Rectal smooth muscle tissue (tissue), 1 donor: ENCODE results near the gene SLC9A2.

Experiments used
- H3K27ac ChIP-seq: one replicate; pipeline ENCODE4 v1.7.0; 2013; ENCODE audit warnings: low read depth, low read length, inconsistent platforms
- H3K27me3 ChIP-seq: one replicate; pipeline ENCODE4 v1.7.0; 2013; ENCODE audit warnings: low read length; ENCODE audit not compliant: control insufficient read depth, insufficient read depth
- H3K36me3 ChIP-seq: one replicate; pipeline ENCODE4 v1.7.0; 2013; ENCODE audit warnings: low read length; ENCODE audit not compliant: control insufficient read depth, insufficient read depth
- H3K4me1 ChIP-seq: one replicate; pipeline ENCODE4 v1.7.0; 2013; ENCODE audit warnings: low read length; ENCODE audit not compliant: control insufficient read depth, insufficient read depth
- H3K4me3 ChIP-seq: one replicate; pipeline ENCODE4 v1.7.0; 2013; ENCODE audit warnings: low read length
- H3K9ac ChIP-seq: one replicate; pipeline ENCODE4 v1.7.0; 2013; ENCODE audit warnings: low read length

Gene SLC9A2

DNA sequence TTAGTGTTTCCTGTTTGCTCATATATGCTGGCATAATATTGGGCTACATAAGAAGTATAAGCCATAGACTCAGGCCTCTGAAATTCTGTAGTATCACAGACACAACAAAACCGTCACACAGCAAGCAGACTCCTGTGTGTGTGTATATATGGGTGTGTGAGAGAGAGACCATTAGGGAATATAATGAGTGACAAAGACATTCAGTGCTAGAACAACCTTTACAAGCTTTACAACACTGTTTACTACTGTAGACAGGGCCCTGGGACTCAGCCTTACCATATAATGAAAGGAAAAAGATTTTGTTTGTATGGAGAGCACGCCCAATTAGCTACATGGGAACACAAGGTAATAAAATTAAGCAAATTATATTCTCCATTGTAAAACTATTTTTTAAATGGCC, 77.1 kb downstream of the SLC9A2 start:
- H3K27me3 ChIP-seq: no peaks in the 10 kb centered on the region
- H3K9ac ChIP-seq: no peak overlapping the region
- H3K4me1 ChIP-seq: no peaks in the 10 kb centered on the region
- no peaks in the 10 kb centered on the region for H3K36me3 ChIP-seq
- H3K27ac ChIP-seq: no peak overlapping the region
- H3K4me3 ChIP-seq: no peak overlapping the region

DNA sequence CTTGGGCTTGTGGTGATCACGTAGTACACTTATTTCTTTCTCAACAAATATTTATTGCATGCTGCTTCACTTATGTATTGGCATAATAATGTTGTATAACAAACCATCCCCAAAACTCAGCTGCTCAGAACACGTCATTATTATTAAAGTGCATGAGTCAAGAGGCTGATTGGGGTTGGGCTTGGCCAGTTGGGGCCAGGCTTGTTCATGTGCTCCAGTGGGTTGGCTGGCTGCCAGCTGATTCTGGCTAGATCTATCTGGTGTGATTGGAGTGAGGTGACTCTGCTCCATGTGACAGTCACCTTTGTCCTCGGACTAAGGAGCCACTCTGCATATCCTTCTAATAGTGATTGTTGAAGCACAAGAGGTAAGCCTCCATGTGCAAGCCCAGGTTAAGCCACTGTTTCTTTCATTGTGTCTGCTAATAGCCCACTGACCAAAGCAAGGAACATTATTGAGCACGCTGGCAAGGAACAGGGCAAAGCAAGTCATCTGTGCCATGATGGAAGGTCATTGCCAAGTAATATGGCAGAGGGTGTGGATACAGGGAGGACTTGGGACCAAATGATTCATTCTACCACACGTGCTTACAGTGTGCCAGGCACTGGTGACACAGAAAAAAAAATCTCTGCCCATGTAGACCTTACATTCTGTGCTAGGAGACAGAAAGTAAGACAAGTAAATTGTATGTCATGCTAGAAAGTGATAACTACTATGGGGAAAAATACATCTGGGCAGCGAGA, 79.2 kb downstream of the SLC9A2 start:
- H3K27ac ChIP-seq: no peak overlapping the region

DNA sequence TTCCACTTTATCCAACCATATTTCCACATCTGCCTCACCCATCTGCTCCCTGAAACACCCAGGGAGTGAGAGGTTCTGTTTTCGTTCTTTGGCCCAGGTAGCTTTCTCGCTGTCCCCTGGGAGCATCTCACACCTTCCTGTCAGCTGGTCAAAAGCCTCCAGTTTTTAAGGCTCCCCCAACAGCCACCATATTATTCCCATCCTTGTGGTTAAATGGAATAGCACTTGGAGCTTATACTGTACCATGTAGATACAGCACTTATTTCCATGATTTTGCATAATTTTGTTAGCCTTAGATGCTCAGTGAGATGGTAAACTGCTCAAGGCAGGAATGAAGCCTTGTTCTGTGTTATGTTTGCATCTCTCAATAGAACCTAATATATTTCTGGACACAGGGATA, 84.0 kb downstream of the SLC9A2 start:
- no peak overlapping the region for H3K4me3 ChIP-seq
- no peak overlapping the region for H3K9ac ChIP-seq
- H3K36me3 ChIP-seq: no peaks in the 10 kb centered on the region
- no peaks in the 10 kb centered on the region for H3K4me1 ChIP-seq
- H3K27me3 ChIP-seq: no peaks in the 10 kb centered on the region
- H3K27ac ChIP-seq: no peak overlapping the region

More for the DNA sequence above, 79.2 kb downstream of the SLC9A2 start:
- no peaks in the 10 kb centered on the region for H3K4me1 ChIP-seq
- H3K27me3 ChIP-seq: no peaks in the 10 kb centered on the region
- no peak overlapping the region for H3K4me3 ChIP-seq
- no peaks in the 10 kb centered on the region for H3K36me3 ChIP-seq
- no peak overlapping the region for H3K9ac ChIP-seq

DNA sequence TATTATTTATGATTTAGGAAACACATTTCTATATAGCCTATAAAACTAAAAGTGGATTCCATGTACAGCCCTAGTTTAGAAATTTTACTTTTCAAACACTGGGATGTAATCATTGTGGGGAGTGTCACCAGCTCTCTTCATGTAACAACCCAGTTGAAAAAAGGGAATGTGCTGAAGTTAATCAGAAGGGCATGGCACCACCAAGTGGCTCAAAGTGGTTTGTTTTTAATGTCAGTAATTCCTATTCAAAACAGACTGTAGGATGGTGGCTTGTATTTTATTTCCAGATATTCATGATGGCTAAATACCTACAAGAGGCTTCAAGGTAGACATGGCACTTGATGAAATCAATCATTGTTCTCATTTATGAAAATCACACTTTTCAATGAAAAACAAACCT, 84.4 kb downstream of the SLC9A2 start:
- no peaks in the 10 kb centered on the region for H3K4me1 ChIP-seq
- no peak overlapping the region for H3K9ac ChIP-seq
- H3K36me3 ChIP-seq: no peaks in the 10 kb centered on the region
- H3K27ac ChIP-seq: no peak overlapping the region
- H3K4me3 ChIP-seq: no peak overlapping the region
- no peaks in the 10 kb centered on the region for H3K27me3 ChIP-seq

DNA sequence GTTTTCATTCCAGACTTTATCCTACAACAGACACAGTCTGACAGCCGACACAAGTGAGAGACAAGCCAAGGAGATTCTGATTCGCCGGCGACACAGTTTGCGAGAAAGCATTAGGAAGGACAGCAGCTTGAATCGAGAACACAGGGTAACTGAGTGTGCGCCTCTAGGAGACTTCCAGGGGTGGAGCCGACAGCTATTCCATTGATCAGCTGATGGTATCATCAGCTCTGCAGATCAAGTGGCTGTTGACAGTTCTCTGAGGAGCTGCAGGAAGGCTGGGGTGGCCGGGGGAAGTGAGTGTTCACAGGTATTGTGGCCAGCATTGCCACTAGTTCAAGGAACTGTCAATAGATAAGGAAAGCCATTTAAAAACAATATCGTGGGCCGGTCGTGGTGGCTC, 85.2 kb downstream of the SLC9A2 start:
- Histone ChIP-seq H3K27me3 (no peaks in the 10 kb centered on the region), H3K27ac (no peak overlapping the region), H3K9ac (no peak overlapping the region), H3K4me1 (no peaks in the 10 kb centered on the region), H3K4me3 (no peak overlapping the region), H3K36me3 (no peaks in the 10 kb centered on the region)

DNA sequence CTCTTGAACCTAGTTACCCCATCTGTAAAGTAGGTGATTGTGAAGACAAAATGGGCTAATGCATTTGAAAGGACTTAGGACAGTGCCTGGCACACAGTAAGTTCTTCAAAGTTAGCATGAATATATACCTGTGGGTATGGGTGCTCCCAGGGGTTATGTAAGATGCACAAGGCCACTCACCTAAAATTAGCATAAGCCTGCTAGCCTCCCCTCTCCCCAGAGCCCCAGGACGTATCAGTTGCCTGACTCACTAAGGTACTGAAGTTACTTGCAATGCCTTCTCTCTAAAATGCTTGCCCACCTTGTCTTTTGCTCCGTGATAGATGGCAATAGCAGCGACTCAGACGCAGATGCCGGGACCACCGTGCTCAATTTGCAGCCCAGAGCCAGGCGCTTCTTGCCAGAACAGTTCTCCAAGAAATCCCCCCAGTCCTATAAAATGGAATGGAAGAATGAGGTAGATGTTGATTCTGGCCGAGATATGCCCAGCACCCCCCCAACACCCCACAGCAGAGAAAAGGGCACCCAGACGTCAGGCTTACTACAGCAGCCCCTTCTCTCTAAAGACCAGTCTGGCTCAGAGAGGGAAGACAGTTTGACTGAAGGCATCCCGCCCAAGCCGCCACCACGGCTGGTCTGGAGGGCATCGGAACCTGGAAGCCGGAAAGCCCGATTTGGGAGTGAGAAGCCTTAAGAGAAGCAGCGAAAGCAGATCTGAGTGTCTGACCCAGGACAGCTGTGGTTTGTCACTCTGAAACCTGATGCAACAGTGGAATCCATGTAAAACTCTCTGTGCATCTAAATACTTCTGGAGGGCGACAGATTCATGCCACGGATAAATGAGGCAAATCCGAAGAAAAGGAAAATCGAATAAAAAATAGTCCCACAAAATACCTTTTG, 88.7 kb downstream of the SLC9A2 start:
- H3K27ac ChIP-seq: no peak overlapping the region
- H3K36me3 ChIP-seq: no peaks in the 10 kb centered on the region
- H3K4me1 ChIP-seq: no peaks in the 10 kb centered on the region
- no peaks in the 10 kb centered on the region for H3K27me3 ChIP-seq
- no peak overlapping the region for H3K9ac ChIP-seq
- H3K4me3 ChIP-seq: no peak overlapping the region

DNA sequence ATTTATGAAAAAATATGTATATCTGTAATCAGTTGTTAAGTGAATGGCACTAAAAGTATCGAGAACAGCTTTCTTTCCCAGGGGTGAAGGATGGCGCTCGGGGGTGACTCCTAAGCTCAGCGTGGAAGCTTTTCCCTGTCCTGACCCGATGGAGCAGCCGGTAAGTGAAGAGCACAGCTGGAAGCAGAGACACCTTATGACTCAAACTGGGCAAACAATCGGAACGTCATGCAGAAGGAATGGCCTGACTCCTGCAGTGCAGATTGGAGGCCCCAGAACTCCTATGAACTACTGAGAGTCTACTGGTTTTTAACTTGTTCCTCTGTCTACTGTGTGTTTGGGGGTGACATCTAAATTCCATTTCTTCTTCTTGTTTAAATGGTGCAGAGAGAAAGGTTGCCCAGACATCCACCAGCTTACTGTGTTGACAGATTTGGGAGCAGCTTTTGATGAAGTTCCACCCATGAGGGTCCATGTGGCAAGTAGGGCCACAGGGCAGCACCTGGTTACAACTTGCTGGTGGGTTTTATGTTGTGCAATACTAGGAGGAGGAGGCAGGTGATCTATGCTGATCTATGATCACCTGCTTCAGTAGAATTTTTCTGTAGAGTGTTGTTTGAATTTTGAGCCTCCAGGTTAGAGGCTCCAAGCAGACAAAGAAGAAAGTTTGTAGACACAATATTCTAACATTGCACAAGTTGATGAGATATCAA, 89.7 kb downstream of the SLC9A2 start:
- H3K36me3 ChIP-seq: no peaks in the 10 kb centered on the region
- H3K4me1 ChIP-seq: no peaks in the 10 kb centered on the region
- H3K9ac ChIP-seq: no peak overlapping the region
- no peak overlapping the region for H3K4me3 ChIP-seq
- no peaks in the 10 kb centered on the region for H3K27me3 ChIP-seq
- no peak overlapping the region for H3K27ac ChIP-seq

DNA sequence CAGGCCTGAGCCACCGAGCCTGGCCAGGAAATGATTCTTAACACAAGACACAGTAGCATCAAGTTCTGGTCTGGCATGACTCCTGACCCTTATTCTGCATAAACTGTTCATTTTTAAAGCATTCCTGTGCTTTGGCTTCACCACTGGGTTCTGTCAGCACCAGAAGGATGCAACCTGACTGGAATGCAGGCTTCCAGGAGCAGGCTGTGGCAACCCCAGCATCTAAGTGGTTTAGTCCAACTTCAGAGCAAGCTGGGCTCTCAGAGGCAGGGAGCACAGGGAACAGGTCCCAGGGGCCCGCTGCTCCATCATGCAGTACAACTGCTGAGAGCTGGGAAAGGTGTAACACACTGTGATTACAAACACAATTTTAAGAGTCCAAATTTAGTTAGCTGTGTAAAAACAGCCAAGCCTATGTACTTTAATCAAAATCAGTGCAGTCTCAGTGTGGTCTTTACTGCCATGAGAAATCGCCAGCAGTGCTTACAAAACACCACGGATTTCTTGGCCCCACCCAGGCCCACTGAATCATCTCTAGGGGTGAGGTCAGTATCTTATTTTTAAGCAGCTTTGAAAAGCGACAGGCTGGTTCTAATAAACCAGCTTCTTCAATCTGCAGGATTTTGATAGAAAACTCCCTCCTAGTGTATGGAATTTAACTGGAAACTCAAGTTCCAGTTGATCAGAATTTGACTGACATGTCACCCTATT, 98.1 kb downstream of the SLC9A2 start:
- Histone ChIP-seq H3K4me3 (no peak overlapping the region), H3K27ac (no peak overlapping the region), H3K27me3 (no peaks in the 10 kb centered on the region), H3K9ac (no peak overlapping the region), H3K36me3 (peaks cover 18% of the 10 kb centered on the region), H3K4me1 (no peaks in the 10 kb centered on the region)

DNA sequence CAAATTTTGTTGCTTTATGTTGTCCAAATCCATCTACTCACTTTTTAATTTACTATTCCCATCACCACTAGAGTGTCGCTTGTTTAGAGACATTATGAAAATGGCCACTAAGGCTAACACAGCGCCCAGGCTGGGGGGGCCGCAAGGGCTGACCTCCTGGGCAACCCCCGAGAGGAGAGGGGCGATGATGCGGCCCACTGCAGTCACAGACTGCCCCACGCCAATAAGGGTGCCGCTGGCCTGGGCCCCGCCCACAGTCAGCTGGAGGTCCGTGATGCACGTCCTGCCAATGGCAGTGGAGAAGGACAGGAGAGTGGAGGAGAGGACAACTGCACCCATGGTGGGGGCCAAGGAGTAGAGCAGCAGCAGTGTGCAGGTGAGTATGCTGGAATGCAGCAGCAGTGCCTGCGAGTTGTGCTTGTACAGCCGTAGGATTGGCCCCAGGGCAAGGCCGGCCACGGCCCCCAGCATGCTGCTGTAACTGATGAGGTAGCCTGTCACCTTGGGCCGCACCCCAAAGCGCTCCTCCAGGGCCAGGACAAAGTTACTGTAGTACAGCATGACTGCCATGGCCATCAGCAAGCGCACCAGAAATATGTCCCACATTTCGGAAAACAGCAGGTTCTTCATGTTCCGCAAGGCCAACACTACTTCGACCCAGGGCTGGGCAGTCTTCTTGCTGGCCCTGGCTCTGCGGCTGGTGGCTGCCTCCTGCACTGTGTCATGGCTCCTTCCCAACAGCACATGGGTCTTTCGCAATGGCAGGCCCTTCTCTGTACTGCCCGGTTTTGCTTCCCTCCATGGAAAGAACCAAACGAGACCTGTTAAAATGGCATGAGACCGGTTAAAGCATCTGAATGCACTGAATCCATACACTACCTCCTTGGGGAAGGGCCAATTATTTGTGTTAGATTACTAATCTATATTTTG, 99.3 kb downstream of the SLC9A2 start:
- Histone ChIP-seq H3K36me3 (peaks cover 18% of the 10 kb centered on the region), H3K27ac (no peak overlapping the region), H3K4me1 (no peaks in the 10 kb centered on the region), H3K27me3 (no peaks in the 10 kb centered on the region), H3K4me3 (no peak overlapping the region), H3K9ac (no peak overlapping the region)

DNA sequence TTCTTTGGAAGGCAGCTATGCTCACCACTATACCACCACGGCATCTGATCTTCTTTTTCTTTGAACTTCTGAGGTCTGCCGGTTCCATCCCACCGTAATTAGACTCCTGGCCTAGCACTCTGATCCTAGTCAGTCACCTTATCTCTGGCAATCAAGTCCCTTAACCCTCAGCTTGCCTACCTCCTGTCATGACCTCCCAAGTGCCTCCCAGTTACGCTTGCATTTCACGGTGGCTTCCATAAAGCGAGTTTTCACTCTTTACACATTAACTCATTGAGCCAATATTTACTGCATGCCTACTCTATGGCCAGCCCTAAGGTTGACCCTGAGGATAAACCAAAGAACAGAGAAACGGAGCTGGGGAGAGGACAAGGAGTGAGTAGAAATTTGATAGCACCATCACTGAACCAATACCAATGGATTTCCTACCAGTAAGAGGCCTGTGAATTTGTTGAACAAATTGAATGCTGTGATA, 104.7 kb downstream of the SLC9A2 start:
- H3K27me3 ChIP-seq: no peaks in the 10 kb centered on the region
- H3K9ac ChIP-seq: no peak overlapping the region
- H3K27ac ChIP-seq: no peak overlapping the region
- H3K4me3 ChIP-seq: no peak overlapping the region
- no peaks in the 10 kb centered on the region for H3K4me1 ChIP-seq
- H3K36me3 ChIP-seq: peaks cover 22% of the 10 kb centered on the region

DNA sequence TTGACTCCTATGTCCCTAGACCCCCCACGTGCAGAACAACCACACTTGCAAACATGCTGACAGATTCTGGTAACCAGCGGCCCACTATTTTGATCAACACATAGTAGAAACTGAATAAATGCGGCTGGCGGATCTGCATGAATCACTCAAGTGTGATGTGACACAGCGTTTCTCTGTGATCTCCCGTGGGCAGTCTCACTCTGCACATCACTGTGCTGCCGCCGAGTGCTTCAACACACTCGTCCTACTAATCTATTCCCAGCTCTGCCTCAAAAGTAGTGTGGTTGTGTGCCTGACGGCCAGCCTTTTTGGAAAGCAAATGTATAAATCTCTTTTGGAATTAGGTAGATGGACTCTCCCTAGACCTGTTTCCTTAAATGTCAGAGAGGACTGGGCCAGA, 105.2 kb downstream of the SLC9A2 start:
- H3K27me3 ChIP-seq: no peaks in the 10 kb centered on the region
- no peak overlapping the region for H3K9ac ChIP-seq
- no peaks in the 10 kb centered on the region for H3K4me1 ChIP-seq
- no peak overlapping the region for H3K27ac ChIP-seq
- H3K36me3 ChIP-seq: peaks cover 22% of the 10 kb centered on the region
- no peak overlapping the region for H3K4me3 ChIP-seq
